ENCODE results near the gene GLT8D2. TPM values are rescaled to one million over a fixed set of nuclear protein-coding genes. Genes with fewer than 3 reads are reported as not detected.
"Not testable (repeated sequence)": the region's sequence is repeated elsewhere in the genome, so short reads cannot be mapped to it uniquely, and the experiment has no call there.

Gene GLT8D2
- total RNA-seq, 1 donor, result 52.5 TPM

GRCh38 chr12:104030596-104030995, 19.4 kb downstream of the GLT8D2 start:
- not testable (repeated sequence) for H3K27me3 ChIP-seq (ENCODE audit: insufficient read depth, low read length); H3K36me3 ChIP-seq (ENCODE audit: insufficient read depth, low read length); H3K79me2 ChIP-seq (ENCODE audit: insufficient read depth, low read length); H3K9me3 ChIP-seq (ENCODE audit: low read depth, low read length); H3K4me1 ChIP-seq (ENCODE audit: insufficient read depth, low read length); H3K4me3 ChIP-seq (ENCODE audit: insufficient read depth, low read length); H3K27ac ChIP-seq (ENCODE audit: low read depth, low read length); H4K20me1 ChIP-seq (ENCODE audit: insufficient read depth, low read length); H3K4me2 ChIP-seq (ENCODE audit: insufficient read depth, low read length); H2AFZ ChIP-seq (ENCODE audit: low read length); DNase-seq (ENCODE audit: insufficient read length, low spot score, missing footprints)

GRCh38 chr12:104026841-104027599, 23.0 kb downstream of the GLT8D2 start:
- Histone ChIP-seq H3K27me3 (ENCODE audit: insufficient read depth, low read length) (no peaks in the 10 kb centered on the region), H2AFZ (ENCODE audit: low read length) (no peak overlapping the region), H3K36me3 (ENCODE audit: insufficient read depth, low read length) (no peaks in the 10 kb centered on the region), H3K4me3 (ENCODE audit: insufficient read depth, low read length) (no peak overlapping the region), H4K20me1 (ENCODE audit: insufficient read depth, low read length) (no peaks in the 10 kb centered on the region), H3K79me2 (ENCODE audit: insufficient read depth, low read length) (no peaks in the 10 kb centered on the region), H3K4me1 (ENCODE audit: insufficient read depth, low read length) (no peaks in the 10 kb centered on the region), H3K4me2 (ENCODE audit: insufficient read depth, low read length) (no peak overlapping the region), H3K9me3 (ENCODE audit: low read depth, low read length) (no peaks in the 10 kb centered on the region), H3K27ac (ENCODE audit: low read depth, low read length) (no peak overlapping the region)
- TF ChIP-seq CTCF (IDR thresholded peaks at IDR 0.05; ENCODE audit: extremely low read depth, low read depth, low read length), result no peak
- no peak for DNase-seq (ENCODE audit: insufficient read length, low spot score, missing footprints)

GRCh38 chr12:104025771-104026170, 24.2 kb downstream of the GLT8D2 start:
- no peak for TF ChIP-seq CTCF (IDR thresholded peaks at IDR 0.05; ENCODE audit: extremely low read depth, low read depth, low read length)
- no peak for DNase-seq (ENCODE audit: insufficient read length, low spot score, missing footprints)
- H3K27me3 ChIP-seq (ENCODE audit: insufficient read depth, low read length), result no peaks in the 10 kb centered on the region
- no peak overlapping the region for H3K4me2 ChIP-seq (ENCODE audit: insufficient read depth, low read length)
- no peaks in the 10 kb centered on the region for H3K4me1 ChIP-seq (ENCODE audit: insufficient read depth, low read length)
- no peaks in the 10 kb centered on the region for H3K79me2 ChIP-seq (ENCODE audit: insufficient read depth, low read length)
- no peaks in the 10 kb centered on the region for H4K20me1 ChIP-seq (ENCODE audit: insufficient read depth, low read length)
- no peak overlapping the region for H2AFZ ChIP-seq (ENCODE audit: low read length)
- H3K4me3 ChIP-seq (ENCODE audit: insufficient read depth, low read length), result no peak overlapping the region
- H3K36me3 ChIP-seq (ENCODE audit: insufficient read depth, low read length), result no peaks in the 10 kb centered on the region
- no peaks in the 10 kb centered on the region for H3K9me3 ChIP-seq (ENCODE audit: low read depth, low read length)
- H3K27ac ChIP-seq (ENCODE audit: low read depth, low read length), result no peak overlapping the region

- no peak overlapping the region for H3K27ac ChIP-seq (ENCODE audit: low read depth, low read length)
These were observed 25.6 kb downstream of the GLT8D2 start for GRCh38 chr12:104024348-104024747.

More at GRCh38 chr12:104024348-104024747, 25.6 kb downstream of the GLT8D2 start:
- Histone ChIP-seq H3K79me2 (ENCODE audit: insufficient read depth, low read length) (no peaks in the 10 kb centered on the region), H3K9me3 (ENCODE audit: low read depth, low read length) (no peaks in the 10 kb centered on the region), H3K4me3 (ENCODE audit: insufficient read depth, low read length) (no peak overlapping the region), H2AFZ (ENCODE audit: low read length) (no peak overlapping the region), H4K20me1 (ENCODE audit: insufficient read depth, low read length) (no peaks in the 10 kb centered on the region), H3K4me2 (ENCODE audit: insufficient read depth, low read length) (no peak overlapping the region), H3K36me3 (ENCODE audit: insufficient read depth, low read length) (no peaks in the 10 kb centered on the region), H3K4me1 (ENCODE audit: insufficient read depth, low read length) (no peaks in the 10 kb centered on the region), H3K27me3 (ENCODE audit: insufficient read depth, low read length) (no peaks in the 10 kb centered on the region)
- DNase-seq (ENCODE audit: insufficient read length, low spot score, missing footprints), result no peak
- TF ChIP-seq CTCF (IDR thresholded peaks at IDR 0.05; ENCODE audit: extremely low read depth, low read depth, low read length), result no peak
